AML-193 (cell line): ENCODE data around the gene DNPH1.

Source experiments
- DNase-seq, 2 experiments: peaks; one replicate each; lab custom pipeline; 2025; lab: John Stamatoyannopoulos, UW

DNPH1 gene

GRCh38 chr6:43243664-43244321 is 14.5 kb upstream of the DNPH1 start:
- DNase-seq, result no peak

- DNase-seq, result no peak
Observed at GRCh38 chr6:43242908-43243663, 13.8 kb upstream of the DNPH1 start, which contains the start of gene TTBK1. TSS of gene TTBK1 (plus strand) at chr6:43243481. CDS start at chr6:43246661, 3,180 bp downstream.

GRCh38 chr6:43241446-43241845 is 12.2 kb upstream of the DNPH1 start:
- DNase-seq, result no peak

- DNase-seq, result no peak
Observed at GRCh38 chr6:43240950-43241349, 11.7 kb upstream of the DNPH1 start.

DNA sequence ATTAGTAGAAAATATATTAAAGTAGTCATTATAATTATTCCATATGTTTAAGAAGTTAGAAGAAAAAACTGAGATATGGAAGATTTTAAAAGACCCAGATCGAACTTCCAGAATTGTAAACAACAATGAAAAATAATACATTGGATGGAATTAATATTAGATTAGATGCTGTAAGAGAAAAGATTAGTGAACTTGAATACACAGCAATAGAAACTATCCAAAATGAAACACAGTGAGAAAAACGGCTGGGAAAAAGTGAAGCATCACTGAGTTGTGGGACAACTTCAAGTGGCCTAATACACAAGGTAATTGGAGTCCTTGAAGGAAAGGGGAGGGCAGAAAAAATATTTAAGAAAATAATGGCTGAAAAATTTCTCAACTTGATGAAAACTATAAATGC is 9.8 kb upstream of the DNPH1 start:
- DNase-seq, result no peak

- no peak for DNase-seq
Observed at GRCh38 chr6:43235841-43236240, 6.6 kb upstream of the DNPH1 start.

DNA sequence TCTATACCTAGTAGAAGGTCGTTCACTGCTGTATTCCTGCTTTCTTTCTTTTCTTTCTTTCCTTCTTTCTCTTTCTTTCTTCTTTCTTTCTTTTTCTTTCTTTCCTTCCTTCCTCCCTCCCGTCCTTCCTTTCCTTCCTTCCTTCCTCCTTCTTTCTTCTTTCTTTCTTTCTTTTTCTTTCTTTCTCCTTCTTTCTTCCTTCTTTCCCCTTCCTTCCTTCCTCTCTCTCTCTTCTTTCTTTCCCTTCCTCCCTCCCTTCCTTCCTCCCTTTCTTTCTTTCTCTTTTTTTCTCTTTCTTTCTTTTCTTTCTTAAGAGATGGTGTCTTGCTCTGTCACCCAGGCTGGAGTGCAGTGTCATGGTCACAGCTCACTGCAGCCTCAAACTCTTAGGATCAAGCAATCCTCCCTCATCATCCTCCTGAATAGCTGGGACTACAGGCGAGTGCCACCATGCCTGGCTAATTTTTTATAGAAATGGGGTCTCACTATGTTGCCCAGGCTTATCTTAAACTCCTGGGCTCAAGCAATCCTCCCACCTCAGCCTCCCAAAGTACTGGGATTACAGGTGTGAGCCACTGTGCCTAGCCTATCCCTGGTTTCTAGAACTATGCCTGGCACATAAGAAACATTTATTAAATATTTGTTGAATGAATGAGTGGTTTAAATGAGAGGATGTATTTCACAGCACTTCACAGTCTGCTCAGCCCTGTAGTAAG is 2.6 kb upstream of the DNPH1 start:
- no peak for DNase-seq

DNA sequence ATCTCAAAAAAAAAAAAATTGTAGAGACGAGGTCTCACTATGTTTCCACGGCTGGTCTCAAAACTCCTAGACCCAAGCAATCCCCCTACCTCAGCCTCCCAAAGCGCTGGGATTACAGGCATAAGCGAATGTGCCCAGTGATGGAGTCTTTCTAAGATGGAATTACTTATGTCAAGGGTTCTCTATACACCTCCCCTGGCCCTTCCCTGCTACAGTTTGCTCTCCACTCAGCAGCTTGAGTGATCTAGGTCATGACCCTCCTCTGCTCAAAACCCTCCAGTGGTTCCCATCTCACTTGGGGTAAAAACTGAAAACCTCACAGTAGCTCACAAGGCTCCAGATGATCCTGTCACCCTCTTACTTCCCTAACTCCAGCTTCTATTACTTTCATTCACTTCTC is 1.8 kb upstream of the DNPH1 start:
- DNase-seq, result no peak

GRCh38 chr6:43229803-43230620 is 731 bp upstream of the DNPH1 start:
- DNase-seq, result no peak

- DNase-seq, result no peak
Observed at GRCh38 chr6:43226192-43226851, 3.0 kb downstream of the DNPH1 start.

GRCh38 chr6:43223175-43223574 is 6.1 kb downstream of the DNPH1 start:
- no peak for DNase-seq

GRCh38 chr6:43222418-43223059 is 6.7 kb downstream of the DNPH1 start:
- no peak for DNase-seq

DNA sequence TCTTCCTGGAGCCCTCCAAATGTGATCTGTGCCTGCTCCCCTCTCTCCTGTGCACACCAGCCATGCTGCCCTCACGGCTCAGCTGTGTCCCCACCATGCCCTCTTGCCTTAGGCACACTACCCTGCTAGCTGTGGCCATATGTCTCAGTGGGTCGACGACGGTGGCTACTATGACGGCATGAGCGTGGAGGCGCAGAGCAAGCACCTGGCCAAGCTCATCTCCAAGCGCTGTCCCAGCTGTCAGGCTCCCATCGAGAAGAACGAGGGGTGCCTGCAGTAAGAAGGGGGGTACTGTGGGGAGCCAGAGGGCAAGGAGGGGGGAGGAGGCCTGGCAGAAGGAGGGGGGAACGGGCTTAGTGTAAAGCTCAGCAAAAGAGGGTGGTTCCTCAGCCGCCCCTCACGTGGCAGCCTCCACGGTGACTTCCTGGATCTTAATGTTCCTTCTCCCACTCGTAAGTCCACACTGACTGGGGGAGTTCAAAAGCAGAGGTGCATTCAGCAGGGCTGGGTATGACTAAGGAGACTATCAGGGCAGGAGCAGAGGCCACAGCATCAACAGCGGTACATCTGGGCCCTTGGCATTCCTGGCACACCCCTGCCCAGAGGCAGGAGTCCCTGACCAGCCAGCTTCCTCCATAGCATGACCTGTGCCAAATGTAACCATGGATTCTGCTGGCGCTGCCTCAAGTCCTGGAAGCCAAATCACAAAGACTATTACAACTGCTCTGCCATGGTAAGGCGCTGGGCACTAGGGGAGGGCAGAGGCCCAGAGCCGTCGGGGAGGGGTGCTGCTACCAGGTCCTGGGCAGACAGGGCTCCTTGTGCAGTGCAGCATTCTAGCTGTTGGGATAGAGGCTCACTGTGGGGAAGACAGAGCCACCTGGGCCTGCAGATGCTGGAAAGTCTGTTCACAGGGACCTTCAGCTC is 8.0 kb downstream of the DNPH1 start:
- DNase-seq, result no peak

- DNase-seq, result no peak
Observed at GRCh38 chr6:43220439-43220951, 8.8 kb downstream of the DNPH1 start.

DNA sequence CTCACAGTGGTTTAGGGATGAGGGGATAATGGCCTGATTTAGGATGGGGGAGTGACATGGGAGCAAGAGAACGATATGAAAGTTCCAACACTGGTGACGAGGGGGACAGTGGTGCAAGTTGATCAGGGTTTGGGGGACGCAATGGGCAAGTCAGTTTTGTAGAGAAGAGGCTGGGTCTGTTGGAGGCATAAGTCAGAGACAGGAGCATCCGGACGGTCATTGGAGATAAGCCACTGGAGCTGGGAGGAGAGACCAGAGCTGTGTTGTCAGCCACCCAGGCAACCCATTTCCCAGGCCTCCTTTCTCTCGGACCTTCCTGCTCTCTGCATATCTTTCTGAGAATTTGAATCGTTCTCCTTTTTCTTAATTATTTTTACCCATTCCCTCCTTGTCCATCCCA is 9.5 kb downstream of the DNPH1 start:
- no peak for DNase-seq

GRCh38 chr6:43219119-43219518 is 10.2 kb downstream of the DNPH1 start:
- no peak for DNase-seq

- no peak for DNase-seq
Observed at GRCh38 chr6:43217351-43217750, 11.9 kb downstream of the DNPH1 start.

DNA sequence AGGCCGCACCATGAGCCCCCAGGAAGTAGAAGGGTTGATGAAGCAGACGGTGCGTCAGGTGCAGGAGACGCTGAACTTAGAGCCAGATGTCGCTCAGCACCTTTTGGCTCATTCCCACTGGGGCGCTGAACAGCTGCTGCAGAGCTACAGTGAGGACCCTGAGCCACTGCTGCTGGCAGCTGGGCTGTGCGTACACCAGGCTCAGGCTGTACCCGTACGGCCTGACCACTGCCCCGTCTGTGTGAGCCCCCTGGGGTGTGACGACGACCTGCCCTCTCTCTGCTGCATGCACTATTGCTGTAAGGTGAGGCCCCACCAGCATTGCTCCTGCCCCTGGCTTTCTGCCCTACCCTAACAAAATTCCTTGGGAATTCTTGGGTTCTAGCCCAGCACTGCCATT is 13.1 kb downstream of the DNPH1 start:
- no peak for DNase-seq

DNA sequence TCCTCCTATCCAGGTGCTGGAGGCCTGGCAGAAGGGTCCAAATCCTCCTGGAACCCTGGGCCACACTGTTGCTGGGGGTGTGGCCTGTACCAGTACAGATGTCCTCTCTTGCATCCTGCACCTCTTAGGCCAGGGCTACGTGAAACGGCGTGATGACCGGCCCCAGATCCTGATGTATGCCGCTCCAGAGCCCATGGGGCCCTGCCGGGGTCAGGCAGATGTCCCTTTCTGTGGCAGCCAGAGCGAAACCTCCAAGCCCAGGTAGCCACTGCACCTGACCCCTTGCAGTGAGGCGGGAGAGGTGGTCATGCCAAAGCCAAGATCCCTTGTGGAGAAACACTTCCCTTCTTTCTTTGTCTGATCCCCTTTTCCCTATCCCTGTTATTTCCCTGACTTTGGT is 14.2 kb downstream of the DNPH1 start:
- no peak for DNase-seq

GRCh38 chr6:43213431-43213830 is 15.8 kb downstream of the DNPH1 start:
- DNase-seq, result no peak
